GM12801 (cell line): ENCODE data around the gene COX7A2L.

Source experiments
- CTCF ChIP-seq: IDR thresholded peaks from one replicate; pipeline ENCODE4 v1.5.1; 2011; ENCODE audit warnings: control low read depth; ENCODE audit not compliant: insufficient read length; ENCODE audit errors: extremely low read depth

Gene COX7A2L

DNA sequence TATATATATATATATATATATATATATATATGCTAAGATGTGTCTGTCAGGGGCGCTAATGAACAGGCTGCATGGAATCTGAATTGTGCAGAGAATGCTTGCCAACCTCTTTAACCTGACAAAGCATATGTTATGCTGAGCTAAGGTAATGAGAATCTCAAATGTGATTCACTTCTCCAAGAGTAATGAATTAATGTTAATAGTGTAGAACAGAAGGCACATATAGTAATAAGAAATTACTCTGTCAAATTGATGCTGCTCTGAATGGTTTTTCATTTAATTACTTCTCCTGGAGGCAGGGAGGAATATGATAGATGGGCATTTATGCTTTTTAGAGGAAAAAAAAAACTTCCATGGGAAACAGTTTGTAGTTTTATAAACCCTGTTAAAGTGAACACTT, 35.4 kb downstream of the COX7A2L start:
- TF ChIP-seq CTCF: no peak

DNA sequence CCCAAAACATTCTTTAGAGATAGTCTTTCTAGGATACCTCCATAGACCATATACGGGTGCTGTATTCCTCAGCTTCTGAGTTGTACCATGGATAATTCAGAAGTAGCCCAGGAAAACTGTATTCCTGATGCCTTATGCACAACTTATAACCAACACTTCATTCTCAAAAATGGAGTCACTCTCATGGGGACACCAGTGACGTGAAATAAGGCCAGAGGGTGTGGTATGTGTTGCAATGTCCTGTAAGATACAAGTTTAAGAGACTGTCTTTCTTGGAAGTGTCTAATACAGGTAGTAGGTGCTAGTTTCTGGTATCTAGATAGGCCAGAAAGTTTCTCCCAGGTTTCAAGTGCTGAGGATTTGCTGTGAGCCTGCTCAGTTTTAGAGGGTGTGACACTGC, 36.1 kb downstream of the COX7A2L start:
- no peak for TF ChIP-seq CTCF

DNA sequence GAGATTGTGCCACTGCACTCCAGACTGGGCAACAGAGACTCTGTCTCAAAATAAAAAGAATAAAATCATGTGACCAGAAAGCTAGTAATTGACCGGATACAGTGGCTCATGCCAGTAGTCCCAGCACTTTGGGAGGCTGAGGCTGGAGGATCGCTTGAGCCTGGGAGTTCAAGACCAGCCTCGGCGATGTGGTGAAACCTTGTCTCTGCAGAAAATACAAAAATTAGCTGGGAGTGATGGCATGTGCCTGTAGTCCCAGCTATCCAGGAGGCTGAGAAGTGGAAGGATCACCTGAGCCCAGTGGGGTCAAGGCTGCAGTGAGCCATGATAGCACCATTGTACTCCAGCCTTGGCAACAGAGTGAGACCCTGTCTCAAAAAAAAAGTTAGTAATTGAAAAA, 36.8 kb downstream of the COX7A2L start:
- no peak for TF ChIP-seq CTCF

DNA sequence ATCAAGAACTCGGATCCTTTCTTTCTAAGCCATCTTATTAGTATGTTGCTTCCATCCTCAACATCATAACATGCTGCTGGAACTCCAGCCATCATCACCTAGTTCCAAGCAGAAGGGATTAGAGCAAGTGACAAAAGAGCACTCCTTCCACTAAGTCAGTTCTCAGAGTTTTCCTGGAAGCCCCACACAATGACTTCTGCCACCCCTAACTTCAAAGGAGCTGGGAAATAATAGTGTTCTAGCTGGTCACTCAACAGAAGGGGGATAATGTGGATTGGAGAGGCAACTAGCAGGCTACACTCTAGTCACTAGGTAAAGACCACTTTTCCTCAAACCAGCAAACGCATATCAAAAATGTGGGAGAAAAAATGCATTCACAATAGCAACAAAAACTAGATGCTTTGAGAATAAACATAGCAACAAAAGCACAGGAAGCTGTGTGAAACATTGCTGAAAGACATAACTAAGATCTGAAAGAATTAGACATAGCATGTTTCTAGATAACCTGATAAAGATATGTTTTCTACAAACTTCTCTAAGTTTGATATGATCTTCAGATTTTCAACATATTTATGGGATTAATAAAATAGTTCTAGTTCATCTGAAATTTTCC, 39.5 kb downstream of the COX7A2L start:
- no peak for TF ChIP-seq CTCF

- no peak for TF ChIP-seq CTCF
Measured at GRCh38 chr2:42319265-42319664, 41.8 kb downstream of the COX7A2L start.

- TF ChIP-seq CTCF: no peak
Measured at GRCh38 chr2:42317945-42318344, 43.1 kb downstream of the COX7A2L start.

DNA sequence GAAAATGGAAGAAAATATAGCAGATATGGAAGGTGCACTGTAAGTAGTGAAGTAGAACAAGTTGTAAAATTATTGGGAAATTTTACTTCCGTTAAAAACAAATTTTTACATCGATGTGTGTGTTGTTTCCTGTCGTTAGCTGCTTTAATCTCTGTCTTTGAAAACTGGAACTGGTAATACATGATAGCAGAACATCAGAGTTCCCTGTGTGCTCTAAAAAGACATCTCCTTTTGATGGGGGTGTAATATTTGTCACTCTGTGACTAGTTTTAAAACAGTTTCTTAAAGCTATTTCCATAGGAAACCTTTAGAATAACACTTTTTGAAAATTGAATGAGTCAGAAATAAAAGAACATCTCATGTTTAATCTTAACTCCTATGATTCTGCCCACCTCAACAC, 43.5 kb downstream of the COX7A2L start:
- TF ChIP-seq CTCF: no peak

DNA sequence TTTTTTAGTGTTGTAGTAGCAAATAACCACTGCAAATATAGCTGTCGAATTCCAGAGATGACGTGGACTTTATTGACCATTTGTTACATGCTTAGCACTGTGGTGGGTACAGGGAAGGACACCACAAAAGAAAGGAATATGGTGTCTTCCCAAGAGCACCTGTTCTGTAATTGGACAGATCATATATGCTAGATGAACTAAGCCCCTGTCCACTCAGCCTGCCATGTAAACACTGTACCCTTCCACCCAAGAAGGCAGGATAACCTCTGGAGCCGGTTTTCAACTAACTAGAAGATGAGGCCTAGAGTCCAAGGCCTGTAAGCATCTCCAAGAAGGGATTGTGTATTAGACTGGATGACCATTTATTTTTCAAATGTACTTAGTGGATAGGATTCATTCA, 44.1 kb downstream of the COX7A2L start:
- TF ChIP-seq CTCF: no peak
